ENCODE data around the gene NAALADL1. TPM values are rescaled to one million over a fixed set of nuclear protein-coding genes. Genes with fewer than 3 reads are reported as not detected.
A peak's percentile ranks its signal among the peaks of the same experiment; 100 is the strongest.

Gene NAALADL1
- total and polyA plus RNA-seq, 9 of the 15 experiments (the other 6 are each of a cell fraction or from before 2014, with no cell fraction given): 0.06 to 0.72 (median 0.22) TPM; not detected in 4

DNA sequence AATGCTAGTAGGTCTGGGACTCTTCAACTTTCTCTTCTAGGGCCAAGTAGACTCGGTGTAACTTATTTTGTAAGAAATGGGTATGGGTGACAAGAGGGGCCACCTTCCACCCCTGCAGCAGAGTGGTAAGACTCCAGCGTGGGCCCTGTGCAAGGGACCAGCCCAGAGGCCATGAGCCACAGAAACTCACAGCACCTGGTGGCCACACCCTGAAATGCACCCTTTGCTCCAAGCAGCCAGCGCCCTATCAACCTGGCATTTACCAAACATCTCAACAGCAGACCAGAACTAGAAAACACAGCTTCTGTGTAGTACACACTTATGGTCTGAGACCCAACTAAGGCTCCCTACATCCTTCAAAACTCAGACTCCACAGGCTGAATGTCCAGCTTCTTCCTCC lies 19.8 kb upstream of the NAALADL1 start (continued):
- TF ChIP-seq ZNF24 (IDR thresholded peaks at IDR 0.05) (no peak), DIDO1 (tag; IDR thresholded peaks at IDR 0.05; ENCODE audit: low read depth) (no peak), MAFK (IDR thresholded peaks at IDR 0.05; ENCODE audit: low read length) (no peak), KDM1A (IDR thresholded peaks at IDR 0.05) (no peak), RCOR1 (IDR thresholded peaks at IDR 0.05; ENCODE audit: borderline replicate concordance in 1 of 2, low read depth in 2 of 2, low read length in 2 of 2) (no peak), HDAC1 (IDR thresholded peaks at IDR 0.05) (no peak), ZC3H11A (IDR thresholded peaks at IDR 0.05; ENCODE audit: low read depth, low read length) (no peak), CBFA2T3 (IDR thresholded peaks at IDR 0.05) (no peak), ESRRA (IDR thresholded peaks at IDR 0.05; ENCODE audit: borderline replicate concordance, low read depth) (no peak), GATAD2B (IDR thresholded peaks at IDR 0.05; ENCODE audit: borderline replicate concordance) (no peak), RB1 (IDR thresholded peaks at IDR 0.05; ENCODE audit: low read depth) (no peak), MAFF (IDR thresholded peaks at IDR 0.05; ENCODE audit: low read length) (no peak), RAD21 (CRISPR knock-in tag; conservative IDR thresholded peaks at IDR 0.05 in 1 of 2, IDR thresholded peaks at IDR 0.05 in 1 of 2) (peak; percentile 50 to 60), POLR2AphosphoS5 (IDR thresholded peaks at IDR 0.05; ENCODE audit: control insufficient read depth, insufficient read depth, low read depth, low read length) (no peak)
- TF ChIP-seq, protein P1, sequence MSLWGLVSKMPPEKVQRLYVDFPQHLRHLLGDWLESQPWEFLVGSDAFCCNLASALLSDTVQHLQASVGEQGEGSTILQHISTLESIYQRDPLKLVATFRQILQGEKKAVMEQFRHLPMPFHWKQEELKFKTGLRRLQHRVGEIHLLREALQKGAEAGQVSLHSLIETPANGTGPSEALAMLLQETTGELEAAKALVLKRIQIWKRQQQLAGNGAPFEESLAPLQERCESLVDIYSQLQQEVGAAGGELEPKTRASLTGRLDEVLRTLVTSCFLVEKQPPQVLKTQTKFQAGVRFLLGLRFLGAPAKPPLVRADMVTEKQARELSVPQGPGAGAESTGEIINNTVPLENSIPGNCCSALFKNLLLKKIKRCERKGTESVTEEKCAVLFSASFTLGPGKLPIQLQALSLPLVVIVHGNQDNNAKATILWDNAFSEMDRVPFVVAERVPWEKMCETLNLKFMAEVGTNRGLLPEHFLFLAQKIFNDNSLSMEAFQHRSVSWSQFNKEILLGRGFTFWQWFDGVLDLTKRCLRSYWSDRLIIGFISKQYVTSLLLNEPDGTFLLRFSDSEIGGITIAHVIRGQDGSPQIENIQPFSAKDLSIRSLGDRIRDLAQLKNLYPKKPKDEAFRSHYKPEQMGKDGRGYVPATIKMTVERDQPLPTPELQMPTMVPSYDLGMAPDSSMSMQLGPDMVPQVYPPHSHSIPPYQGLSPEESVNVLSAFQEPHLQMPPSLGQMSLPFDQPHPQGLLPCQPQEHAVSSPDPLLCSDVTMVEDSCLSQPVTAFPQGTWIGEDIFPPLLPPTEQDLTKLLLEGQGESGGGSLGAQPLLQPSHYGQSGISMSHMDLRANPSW (CRISPR knock-in tag; IDR thresholded peaks at IDR 0.05): no peak
- TF ChIP-seq, protein P2, sequence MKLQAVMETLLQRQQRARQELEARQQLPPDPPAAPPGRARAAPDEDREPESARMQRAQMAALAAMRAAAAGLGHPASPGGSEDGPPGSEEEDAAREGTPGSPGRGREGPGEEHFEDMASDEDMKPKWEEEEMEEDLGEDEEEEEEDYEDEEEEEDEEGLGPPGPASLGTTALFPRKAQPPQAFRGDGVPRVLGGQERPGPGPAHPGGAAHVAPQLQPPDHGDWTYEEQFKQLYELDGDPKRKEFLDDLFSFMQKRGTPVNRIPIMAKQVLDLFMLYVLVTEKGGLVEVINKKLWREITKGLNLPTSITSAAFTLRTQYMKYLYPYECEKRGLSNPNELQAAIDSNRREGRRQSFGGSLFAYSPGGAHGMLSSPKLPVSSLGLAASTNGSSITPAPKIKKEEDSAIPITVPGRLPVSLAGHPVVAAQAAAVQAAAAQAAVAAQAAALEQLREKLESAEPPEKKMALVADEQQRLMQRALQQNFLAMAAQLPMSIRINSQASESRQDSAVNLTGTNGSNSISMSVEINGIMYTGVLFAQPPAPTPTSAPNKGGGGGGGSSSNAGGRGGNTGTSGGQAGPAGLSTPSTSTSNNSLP (IDR thresholded peaks at IDR 0.05; ENCODE audit: borderline replicate concordance, low read depth, low read length): no peak
- TF ChIP-seq, protein P3, sequence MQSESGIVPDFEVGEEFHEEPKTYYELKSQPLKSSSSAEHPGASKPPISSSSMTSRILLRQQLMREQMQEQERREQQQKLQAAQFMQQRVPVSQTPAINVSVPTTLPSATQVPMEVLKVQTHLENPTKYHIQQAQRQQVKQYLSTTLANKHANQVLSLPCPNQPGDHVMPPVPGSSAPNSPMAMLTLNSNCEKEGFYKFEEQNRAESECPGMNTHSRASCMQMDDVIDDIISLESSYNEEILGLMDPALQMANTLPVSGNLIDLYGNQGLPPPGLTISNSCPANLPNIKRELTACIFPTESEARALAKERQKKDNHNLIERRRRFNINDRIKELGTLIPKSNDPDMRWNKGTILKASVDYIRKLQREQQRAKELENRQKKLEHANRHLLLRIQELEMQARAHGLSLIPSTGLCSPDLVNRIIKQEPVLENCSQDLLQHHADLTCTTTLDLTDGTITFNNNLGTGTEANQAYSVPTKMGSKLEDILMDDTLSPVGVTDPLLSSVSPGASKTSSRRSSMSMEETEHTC (IDR thresholded peaks at IDR 0.05): no peak
- TF ChIP-seq, protein P4, sequence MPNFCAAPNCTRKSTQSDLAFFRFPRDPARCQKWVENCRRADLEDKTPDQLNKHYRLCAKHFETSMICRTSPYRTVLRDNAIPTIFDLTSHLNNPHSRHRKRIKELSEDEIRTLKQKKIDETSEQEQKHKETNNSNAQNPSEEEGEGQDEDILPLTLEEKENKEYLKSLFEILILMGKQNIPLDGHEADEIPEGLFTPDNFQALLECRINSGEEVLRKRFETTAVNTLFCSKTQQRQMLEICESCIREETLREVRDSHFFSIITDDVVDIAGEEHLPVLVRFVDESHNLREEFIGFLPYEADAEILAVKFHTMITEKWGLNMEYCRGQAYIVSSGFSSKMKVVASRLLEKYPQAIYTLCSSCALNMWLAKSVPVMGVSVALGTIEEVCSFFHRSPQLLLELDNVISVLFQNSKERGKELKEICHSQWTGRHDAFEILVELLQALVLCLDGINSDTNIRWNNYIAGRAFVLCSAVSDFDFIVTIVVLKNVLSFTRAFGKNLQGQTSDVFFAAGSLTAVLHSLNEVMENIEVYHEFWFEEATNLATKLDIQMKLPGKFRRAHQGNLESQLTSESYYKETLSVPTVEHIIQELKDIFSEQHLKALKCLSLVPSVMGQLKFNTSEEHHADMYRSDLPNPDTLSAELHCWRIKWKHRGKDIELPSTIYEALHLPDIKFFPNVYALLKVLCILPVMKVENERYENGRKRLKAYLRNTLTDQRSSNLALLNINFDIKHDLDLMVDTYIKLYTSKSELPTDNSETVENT (CRISPR knock-in tag; IDR thresholded peaks at IDR 0.05): no peak
- TF ChIP-seq, protein P5, sequence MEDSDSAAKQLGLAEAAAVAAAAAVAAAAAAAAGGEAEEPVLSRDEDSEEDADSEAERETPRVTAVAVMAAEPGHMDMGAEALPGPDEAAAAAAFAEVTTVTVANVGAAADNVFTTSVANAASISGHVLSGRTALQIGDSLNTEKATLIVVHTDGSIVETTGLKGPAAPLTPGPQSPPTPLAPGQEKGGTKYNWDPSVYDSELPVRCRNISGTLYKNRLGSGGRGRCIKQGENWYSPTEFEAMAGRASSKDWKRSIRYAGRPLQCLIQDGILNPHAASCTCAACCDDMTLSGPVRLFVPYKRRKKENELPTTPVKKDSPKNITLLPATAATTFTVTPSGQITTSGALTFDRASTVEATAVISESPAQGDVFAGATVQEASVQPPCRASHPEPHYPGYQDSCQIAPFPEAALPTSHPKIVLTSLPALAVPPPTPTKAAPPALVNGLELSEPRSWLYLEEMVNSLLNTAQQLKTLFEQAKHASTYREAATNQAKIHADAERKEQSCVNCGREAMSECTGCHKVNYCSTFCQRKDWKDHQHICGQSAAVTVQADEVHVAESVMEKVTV (CRISPR knock-in tag; IDR thresholded peaks at IDR 0.05): peak; percentile 16; the same call in 1 of the 2 replicates

All from K562 (cell line).